ENCODE measurements around the gene RPS6KB2. TPM values are rescaled to one million over a fixed set of nuclear protein-coding genes. Genes with fewer than 3 reads are reported as not detected.

RPS6KB2 gene
- total and polyA plus RNA-seq, 2 of the 4 experiments (the other 2 are of a cell fraction) = 50.7 to 58.4 TPM

DNA sequence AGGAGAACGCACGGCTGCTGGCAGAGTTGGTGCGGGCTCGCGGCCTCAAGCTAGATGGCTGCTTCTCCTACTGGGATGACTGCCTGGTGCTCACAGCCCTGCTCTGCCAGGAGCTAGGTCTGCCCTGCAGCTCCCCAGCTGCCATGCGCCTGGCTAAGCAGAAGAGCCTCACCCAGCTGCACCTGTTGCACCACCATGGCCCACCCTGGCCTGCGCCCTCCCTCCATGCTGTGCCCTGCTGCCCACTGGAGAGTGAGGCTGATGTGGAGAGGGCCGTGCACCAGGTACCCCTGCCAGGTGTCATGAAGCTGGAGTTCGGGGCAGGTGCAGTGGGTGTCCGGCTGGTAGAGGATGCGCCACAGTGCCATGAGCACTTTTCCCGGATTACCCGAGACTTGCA, 4.8 kb upstream of the RPS6KB2 start:
- no peak overlapping the region for H3K4ac ChIP-seq (ENCODE audit: low read depth, low read length)
- no TSS peak for BruUV-seq (replicated peaks)
- WGBS, 2 experiments (ENCODE audit: extremely low coverage in 2 of 2, insufficient read length in 1 of 2) = 85% methylated on average over 10 of the region's 13 CpGs; no CpG with 5 or more reads in 1 of the 2 experiments
- H2AK9ac ChIP-seq (replicated peaks; ENCODE audit: low read depth, low read length, poor library complexity) = no peak overlapping the region
- intact Hi-C loops (cut with micrococcal nuclease) (loop anchor here (5.0 kb wide), 1 partner anchor 59 kb away; the partner anchor contains the start of gene AIP), dilution Hi-C loops (cut with HindIII; ENCODE audit: low sequenced_read_pairs, unreplicated experiment) (no loop called here), in situ Hi-C loops (cut with MboI; ENCODE audit: low sequenced_read_pairs) (no loop called here)
- no peak for ATAC-seq (ENCODE audit: low read depth)
- no peaks in the 10 kb centered on the region for H3K9me3 ChIP-seq (ENCODE audit: control insufficient read depth, insufficient read depth, low read length)
- ChIA-PET POLR2A (ENCODE audit: unreplicated experiment) (no interaction called here), CTCF (no interaction called here)
- no peak overlapping the region for H4K5ac ChIP-seq (ENCODE audit: low read depth, low read length)
- no peak overlapping the region for H3K4me2 ChIP-seq (ENCODE audit: low read depth, low read length)
- no peak overlapping the region for H2AFZ ChIP-seq (replicated peaks; ENCODE audit: low read length, poor library complexity)
- peaks cover 5% of the 10 kb centered on the region for H3K9me1 ChIP-seq (ENCODE audit: insufficient read depth, low read length)
- H2BK5ac ChIP-seq (ENCODE audit: low read depth, low read length, poor library complexity, severe bottlenecking) = no peak overlapping the region
- peaks cover 6% of the 10 kb centered on the region for H3K4me1 ChIP-seq (ENCODE audit: control insufficient read depth, insufficient read depth, low read length)
- no peak overlapping the region for H3K14ac ChIP-seq (replicated peaks; ENCODE audit: low read depth, low read length)
- no peak overlapping the region for H2BK20ac ChIP-seq (ENCODE audit: low read depth, low read length)
- no peak overlapping the region for H2AK5ac ChIP-seq (ENCODE audit: low read depth, low read length)
- H3K23ac ChIP-seq (ENCODE audit: low read depth, low read length) = no peak overlapping the region
- no peak overlapping the region for H2BK15ac ChIP-seq (ENCODE audit: low read depth, low read length)
- H4K20me1 ChIP-seq (ENCODE audit: insufficient read depth, low read length) = no peaks in the 10 kb centered on the region
- no peak overlapping the region for H3K9ac ChIP-seq (ENCODE audit: low read depth, low read length)
- H4K8ac ChIP-seq (ENCODE audit: low read depth in 2 of 2, low read length in 2 of 2) = no peak overlapping the region
- H3K4me3 ChIP-seq (ENCODE audit: insufficient read depth, low read depth, low read length) = no peak overlapping the region
- no peak overlapping the region for H4K91ac ChIP-seq (ENCODE audit: insufficient read depth, low read depth, low read length)
- no peak overlapping the region for H3K18ac ChIP-seq (ENCODE audit: low read depth, low read length)
- no peak overlapping the region for H3K27ac ChIP-seq (ENCODE audit: insufficient read depth, low read length)
- no peak overlapping the region for H2BK120ac ChIP-seq (ENCODE audit: low read depth, low read length)
- no peaks in the 10 kb centered on the region for H3K27me3 ChIP-seq (ENCODE audit: control insufficient read depth, insufficient read depth, low read length)
- H3K36me3 ChIP-seq (ENCODE audit: control insufficient read depth, insufficient read depth, low read length) = no peaks in the 10 kb centered on the region
- H3K56ac ChIP-seq (ENCODE audit: extremely low read depth, insufficient read depth, low read length) = no peak overlapping the region
- TF ChIP-seq NFE2L2 (IDR thresholded peaks at IDR 0.05; ENCODE audit: low read depth, low read length) (no peak), MAZ (IDR thresholded peaks at IDR 0.05; ENCODE audit: borderline replicate concordance, low read depth, low read length) (no peak), FOS (IDR thresholded peaks at IDR 0.05; ENCODE audit: low read depth, low read length) (no peak), BHLHE40 (IDR thresholded peaks at IDR 0.05; ENCODE audit: low read depth, low read length) (no peak), CHD1 (IDR thresholded peaks at IDR 0.05; ENCODE audit: low read depth, low read length) (no peak), MXI1 (IDR thresholded peaks at IDR 0.05; ENCODE audit: borderline replicate concordance, low read depth, low read length) (no peak), POLR2A (IDR thresholded peaks at IDR 0.05; ENCODE audit: low read depth, low read length) (no peak), RFX5 (IDR thresholded peaks at IDR 0.05; ENCODE audit: low read depth, low read length) (no peak), RCOR1 (IDR thresholded peaks at IDR 0.05; ENCODE audit: insufficient replicate concordance, low read length) (no peak), MAFK (IDR thresholded peaks at IDR 0.05; ENCODE audit: low read depth, low read length) (no peak), SMC3 (IDR thresholded peaks at IDR 0.05; ENCODE audit: low read depth, low read length) (no peak), RAD21 (IDR thresholded peaks at IDR 0.05; ENCODE audit: low read length) (no peak), CEBPB (IDR thresholded peaks at IDR 0.05; ENCODE audit: low read depth, low read length) (no peak)
- TF ChIP-seq, protein P1, sequence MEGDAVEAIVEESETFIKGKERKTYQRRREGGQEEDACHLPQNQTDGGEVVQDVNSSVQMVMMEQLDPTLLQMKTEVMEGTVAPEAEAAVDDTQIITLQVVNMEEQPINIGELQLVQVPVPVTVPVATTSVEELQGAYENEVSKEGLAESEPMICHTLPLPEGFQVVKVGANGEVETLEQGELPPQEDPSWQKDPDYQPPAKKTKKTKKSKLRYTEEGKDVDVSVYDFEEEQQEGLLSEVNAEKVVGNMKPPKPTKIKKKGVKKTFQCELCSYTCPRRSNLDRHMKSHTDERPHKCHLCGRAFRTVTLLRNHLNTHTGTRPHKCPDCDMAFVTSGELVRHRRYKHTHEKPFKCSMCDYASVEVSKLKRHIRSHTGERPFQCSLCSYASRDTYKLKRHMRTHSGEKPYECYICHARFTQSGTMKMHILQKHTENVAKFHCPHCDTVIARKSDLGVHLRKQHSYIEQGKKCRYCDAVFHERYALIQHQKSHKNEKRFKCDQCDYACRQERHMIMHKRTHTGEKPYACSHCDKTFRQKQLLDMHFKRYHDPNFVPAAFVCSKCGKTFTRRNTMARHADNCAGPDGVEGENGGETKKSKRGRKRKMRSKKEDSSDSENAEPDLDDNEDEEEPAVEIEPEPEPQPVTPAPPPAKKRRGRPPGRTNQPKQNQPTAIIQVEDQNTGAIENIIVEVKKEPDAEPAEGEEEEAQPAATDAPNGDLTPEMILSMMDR (conservative IDR thresholded peaks at IDR 0.05; ENCODE audit: low read depth, low read length) = no peak
- TF ChIP-seq, protein P2, sequence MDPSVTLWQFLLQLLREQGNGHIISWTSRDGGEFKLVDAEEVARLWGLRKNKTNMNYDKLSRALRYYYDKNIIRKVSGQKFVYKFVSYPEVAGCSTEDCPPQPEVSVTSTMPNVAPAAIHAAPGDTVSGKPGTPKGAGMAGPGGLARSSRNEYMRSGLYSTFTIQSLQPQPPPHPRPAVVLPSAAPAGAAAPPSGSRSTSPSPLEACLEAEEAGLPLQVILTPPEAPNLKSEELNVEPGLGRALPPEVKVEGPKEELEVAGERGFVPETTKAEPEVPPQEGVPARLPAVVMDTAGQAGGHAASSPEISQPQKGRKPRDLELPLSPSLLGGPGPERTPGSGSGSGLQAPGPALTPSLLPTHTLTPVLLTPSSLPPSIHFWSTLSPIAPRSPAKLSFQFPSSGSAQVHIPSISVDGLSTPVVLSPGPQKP (IDR thresholded peaks at IDR 0.05; ENCODE audit: borderline replicate concordance, low read depth, low read length) = no peak
- TF ChIP-seq, protein P3, sequence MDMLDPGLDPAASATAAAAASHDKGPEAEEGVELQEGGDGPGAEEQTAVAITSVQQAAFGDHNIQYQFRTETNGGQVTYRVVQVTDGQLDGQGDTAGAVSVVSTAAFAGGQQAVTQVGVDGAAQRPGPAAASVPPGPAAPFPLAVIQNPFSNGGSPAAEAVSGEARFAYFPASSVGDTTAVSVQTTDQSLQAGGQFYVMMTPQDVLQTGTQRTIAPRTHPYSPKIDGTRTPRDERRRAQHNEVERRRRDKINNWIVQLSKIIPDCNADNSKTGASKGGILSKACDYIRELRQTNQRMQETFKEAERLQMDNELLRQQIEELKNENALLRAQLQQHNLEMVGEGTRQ (IDR thresholded peaks at IDR 0.05; ENCODE audit: low read depth, low read length) = no peak
- DNase-seq = no peak
- peaks cover 0 to 7% of the 10 kb centered on the region in 2 experiments; a peak in 2 of 4 replicates for H3K79me1 ChIP-seq (ENCODE audit: low read depth in 1 of 2, low read length in 2 of 2)
